K562 (cell line): ENCODE measurements around the gene SLC25A51. TPM values are rescaled to one million over a fixed set of nuclear protein-coding genes. Genes with fewer than 3 reads are reported as not detected.

Experiments
- ATAC-seq: fragments of 200-7000 bp; cut with Tn5 transposase; 3 replicates; pipeline ENCODE4 v1.9.1; 2020; ENCODE audit warnings: moderate library complexity
- BruUV-seq: library from RNA; stranded (reverse); fragments of 400-500 nt; replicated peaks from 2 replicates; lab custom pipeline; 2021; lab: Mats Ljungman, UMichigan
- CTCF ChIA-PET: fragments of 300-600 bp; formaldehyde crosslinking; extraction: SDS; loops from one replicate; lab custom pipeline; 2021; ENCODE audit warnings: low intra/inter-chr PET ratio; lab: Yijun Ruan, JAX
- POLR2A ChIA-PET: fragments of 300-600, 350-650 bp; sonication (Branson Sonifier 250); formaldehyde crosslinking; extraction: SDS; loops from one replicate; lab custom pipeline; 2021; ENCODE audit warnings: antibody characterized with exemption, inconsistent platforms; lab: Yijun Ruan, JAX
- DNase-seq, 4 experiments: peaks; one replicate each; pipeline versions ENCODE4 v3.0.0 to v3.0.0-alpha.2; 2011 to 2018; ENCODE audit warnings: low spot score in 3 of 4, mixed read lengths in 3 of 4; ENCODE audit errors: extremely low read depth in 1 of 4
- FAIRE-seq: peaks from 2 replicates; lab custom pipeline; 2011; peaks lifted over from hg19 to GRCh38; lab: Jason Lieb, UNC
- H2AFZ ChIP-seq: 2 replicates; pipeline ENCODE4 v1.6.0; 2011; ENCODE audit warnings: low read depth, low read length, control low read depth, inconsistent platforms
- H3K27ac ChIP-seq: fragments of 200-600 bp; 3 replicates; pipeline ENCODE4 v1.8.0; 2011; ENCODE audit warnings: low read depth, mild to moderate bottlenecking, control low read depth, inconsistent platforms, low read length, moderate library complexity, mixed read lengths; ENCODE audit errors: extremely low read depth
- H3K27me3 ChIP-seq, 2 experiments: fragments of 300-600 bp in 1 of 2; 2 replicates in 1 of 2; 3 replicates in 1 of 2; pipeline versions ENCODE4 v1.6.0 to v1.8.0; 2011; ENCODE audit warnings: inconsistent platforms in 2 of 2, low read length in 2 of 2, mild to moderate bottlenecking in 1 of 2, mixed read lengths in 1 of 2, moderate library complexity in 1 of 2; ENCODE audit not compliant: control insufficient read depth in 2 of 2, insufficient read depth in 2 of 2
- H3K36me3 ChIP-seq: fragments of 300-600 bp; 3 replicates; pipeline ENCODE4 v1.8.0; 2011; ENCODE audit warnings: mild to moderate bottlenecking, low read length, inconsistent platforms; ENCODE audit not compliant: control insufficient read depth, insufficient read depth
- H3K4me1 ChIP-seq, 2 experiments: fragments of 200-600 bp in 1 of 2; replicated peaks in 1 of 2; 2 replicates in 1 of 2; 3 replicates in 1 of 2; pipeline versions ENCODE4 v1.5.1 to v1.8.0; 2011; ENCODE audit warnings: inconsistent platforms in 2 of 2, low read length in 2 of 2, mild to moderate bottlenecking in 1 of 2, mixed read lengths in 1 of 2, moderate library complexity in 1 of 2; ENCODE audit not compliant: control insufficient read depth in 2 of 2, insufficient read depth in 2 of 2
- H3K4me2 ChIP-seq: 2 replicates; pipeline ENCODE4 v1.6.1; 2011; ENCODE audit warnings: low read length, control low read depth, inconsistent platforms, mixed read lengths; ENCODE audit not compliant: insufficient read depth
- H3K4me3 ChIP-seq: fragments of 200-600 bp; sonication (generic), shearing (Covaris generic); 2 replicates; pipeline ENCODE4 v1.5.1; 2016; ENCODE audit warnings: control low read depth, inconsistent platforms
- H3K79me2 ChIP-seq: fragments of 200-600 bp; 3 replicates; pipeline ENCODE4 v1.8.0; 2011; ENCODE audit warnings: low read length, inconsistent platforms; ENCODE audit not compliant: control insufficient read depth, insufficient read depth
- H3K9ac ChIP-seq, 2 experiments: 2 replicates each; pipeline versions ENCODE4 v1.6.0 to v1.6.1; 2011; ENCODE audit warnings: low read depth in 2 of 2, low read length in 2 of 2, control low read depth in 1 of 2, inconsistent platforms in 1 of 2, mild to moderate bottlenecking in 1 of 2, mixed read lengths in 1 of 2; ENCODE audit not compliant: insufficient read depth in 1 of 2
- H3K9me1 ChIP-seq: one replicate; pipeline ENCODE4 v1.6.0; 2011; ENCODE audit warnings: inconsistent platforms, mild to moderate bottlenecking, low read length, moderate library complexity; ENCODE audit not compliant: control insufficient read depth, insufficient read depth
- H3K9me3 ChIP-seq: replicated peaks from 2 replicates; pipeline ENCODE4 v1.5.1; 2011; ENCODE audit warnings: low read depth, low read length, inconsistent platforms; ENCODE audit not compliant: control insufficient read depth, insufficient read depth
- H4K20me1 ChIP-seq: replicated peaks from 2 replicates; pipeline ENCODE4 v1.6.1; 2011; ENCODE audit warnings: low read length, inconsistent platforms, mixed read lengths; ENCODE audit not compliant: control insufficient read depth, insufficient read depth
- HCFC1 ChIP-seq: IDR thresholded peaks from 2 replicates; pipeline ENCODE4 v1.6.1; 2012; ENCODE audit warnings: low read depth, low read length, improper control_type of control experiment
- HNRNPK ChIP-seq: fragments of 200-400 bp; formaldehyde crosslinking; IDR thresholded peaks from one replicate; pipeline ENCODE4 v1.6.1; 2018; ENCODE audit warnings: mild to moderate bottlenecking, low read depth, low read length; ENCODE audit not compliant: poor library complexity, severe bottlenecking
- LARP7 ChIP-seq: fragments of 450-650 bp; IDR thresholded peaks from 2 replicates; pipeline ENCODE4 v1.6.1; 2016
- MEIS2 ChIP-seq: fragments of 450-650 bp; IDR thresholded peaks from 2 replicates; pipeline ENCODE4 v1.6.1; 2014; ENCODE audit warnings: mild to moderate bottlenecking; ENCODE audit not compliant: partially characterized antibody
- PBX2 ChIP-seq, 2 experiments: IDR thresholded peaks in 1 of 2; conservative IDR thresholded peaks in 1 of 2; 2 replicates each; pipeline ENCODE4 v1.6.1; 2016; ENCODE audit warnings: low read depth in 2 of 2, mild to moderate bottlenecking in 1 of 2, missing compliant biosample characterization in 1 of 2, missing genetic modification characterization in 1 of 2, moderate library complexity in 1 of 2
- PHB ChIP-seq: fragments of 250-450 bp; sonication (Bioruptor Pico); IDR thresholded peaks from 2 replicates; pipeline ENCODE4 v1.5.0; 2021
- PKNOX1 ChIP-seq: fragments of 450-650 bp; IDR thresholded peaks from 2 replicates; pipeline ENCODE4 v1.6.1; 2016
- SAFB ChIP-seq: fragments of 200-400 bp; formaldehyde crosslinking; IDR thresholded peaks from 2 replicates; pipeline ENCODE4 v1.6.1; 2017; ENCODE audit warnings: low read depth, low read length, borderline replicate concordance
- ZNF77 ChIP-seq: fragments of 250-450 bp; sonication (Bioruptor Pico); IDR thresholded peaks from 2 replicates; pipeline ENCODE4 v1.5.0; 2020
- WGBS: fragments of 100-300 bp; shearing (Covaris generic); methylation state at CpG from one replicate; pipeline ENCODE4 v1.1.6; 2016; ENCODE audit warnings: low coverage, mixed read lengths; ENCODE audit not compliant: insufficient coverage; ENCODE audit errors: missing lambda C conversion rate; 5-methylcytosine and 5-hydroxymethylcytosine counted together
- in situ Hi-C: fragments of 300-500 bp; cut with MboI; formaldehyde crosslinking; loops from 4 replicates; pipeline ENCODE4 v1.15.0; 2018; ENCODE audit warnings: inconsistent platforms, mixed read lengths
- intact Hi-C: fragments of 100-400 bp; cut with micrococcal nuclease; formaldehyde crosslinking; loops from 2 replicates; pipeline ENCODE4 v1.14.2; 2022
- polyA plus RNA-seq, 8 experiments: library from polyadenylated mRNA; depleted of rRNA in 4 of 8; stranded (reverse) in 5 of 8; unstranded in 3 of 8; fragments of >200 nt; fragmentation: Nextera tagmentation in 2 of 8; fragmentation: Illumina TruSeq in 1 of 8; extraction: Ambion mirVana in 2 of 8; extraction: Trizol in 1 of 8; gene quantifications; 2 replicates each; pipeline versions ENCODE4 v1.2.1 to v1.2.3, GENCODE V29; 2011 to 2014; ENCODE audit warnings: inconsistent platforms in 1 of 8, missing spikeins in 1 of 8
- total RNA-seq, 7 experiments: library from RNA; depleted of rRNA in 6 of 7; stranded (reverse); fragments of >200 nt in 6 of 7; fragmentation: Illumina TruSeq in 2 of 7; extraction: Trizol in 2 of 7; gene quantifications; 2 replicates each; pipeline versions ENCODE4 v1.2.1 to v1.2.3, GENCODE V29; 2011 to 2021; ENCODE audit warnings: low replicate concordance in 1 of 7

The SLC25A51 gene
- total and polyA plus RNA-seq, 9 of the 15 experiments (the other 6 are each of a cell fraction or from before 2014, with no cell fraction given): 9.1 to 40.7 (median 24.5) TPM

- TF ChIP-seq PBX2 (CRISPR knock-in tag; IDR thresholded peaks at IDR 0.05; ENCODE audit: low read depth): no peak
- TF ChIP-seq PBX2 (tag; conservative IDR thresholded peaks at IDR 0.05; ENCODE audit: low read depth): peak; percentile 97
- TF ChIP-seq HNRNPK: no peak
- TF ChIP-seq SAFB: no peak
Observed at GRCh38 chr9:37897665-37898064, 6.3 kb downstream of the SLC25A51 start (continued).

GRCh38 chr9:37892063-37892462 lies 11.9 kb downstream of the SLC25A51 start:
- TF ChIP-seq PKNOX1 (peak; percentile 91), PHB (CRISPR knock-in tag) (no peak), PBX2 (CRISPR knock-in tag; IDR thresholded peaks at IDR 0.05; ENCODE audit: low read depth) (0 out of 2 replicates have a peak, but pooled peaks have one; percentile 28), PBX2 (tag; conservative IDR thresholded peaks at IDR 0.05; ENCODE audit: low read depth) (peak; percentile 86), MEIS2 (peak; percentile 93), LARP7 (no peak), HCFC1 (no peak), ZNF77 (no peak)
- ATAC-seq: peak; percentile 60; the same call in 2 of the 3 replicates
- in situ Hi-C loops: no loop called here
- 72% methylated on average over 8 of the region's 8 CpGs for WGBS
- H3K4me3 ChIP-seq: no peak overlapping the region
- H3K9me3 ChIP-seq: no peaks in the 10 kb centered on the region
- peaks cover 2% of the 10 kb centered on the region; the same call in 1 of the 3 replicates for H3K79me2 ChIP-seq
- no peak overlapping the region for H3K4me2 ChIP-seq
- H3K9me1 ChIP-seq: no peaks in the 10 kb centered on the region
- no peaks in the 10 kb centered on the region; a peak in 2 of 5 replicates for H3K4me1 ChIP-seq
- 0 out of 2 replicates have a peak, but pooled peaks cover 3% of the 10 kb centered on the region for H4K20me1 ChIP-seq
- peaks cover 67% of the 10 kb centered on the region; the same call in 2 of the 3 replicates for H3K36me3 ChIP-seq
- no peak overlapping the region; the same call in 2 of the 3 replicates for H3K27ac ChIP-seq
- peak in 1 of 4 experiments; percentile 30 for DNase-seq
- ChIA-PET POLR2A (interaction anchor here (1.1 kb wide), 1 partner anchor 8 kb away, joined by 3 read pairs; no protein-coding TSS in a partner anchor), CTCF (no interaction called here)
- no TSS peak for BruUV-seq
- H2AFZ ChIP-seq: no peak overlapping the region
- H3K9ac ChIP-seq: peak overlapping the region in 1 of 2 experiments; percentile 69; a peak in 1 of 4 replicates
- intact Hi-C loops: no loop called here
- no peak for FAIRE-seq
- no peaks in the 10 kb centered on the region for H3K27me3 ChIP-seq
